ENCODE data around the gene PGBD5. TPM values are rescaled to one million over a fixed set of nuclear protein-coding genes. Genes with fewer than 3 reads are reported as not detected.

The PGBD5 gene
- total RNA-seq, 2 donors from 2014 or later = 0.52 TPM; not detected in 1

GRCh38 chr1:230271300-230272035, 154.7 kb downstream of the PGBD5 start:
- ATAC-seq (replicated peaks) = no peak
- H3K4me3 Mint-ChIP-seq = peak overlapping the region; percentile 26
- H3K4me1 Mint-ChIP-seq = peaks cover 15% of the 10 kb centered on the region
- H3K27me3 Mint-ChIP-seq = no peaks in the 10 kb centered on the region
- H3K36me3 Mint-ChIP-seq (ENCODE audit: low read depth) = peaks cover 31% of the 10 kb centered on the region
- H3K9me3 Mint-ChIP-seq = no peaks in the 10 kb centered on the region
- H3K27ac Mint-ChIP-seq = peak overlapping the region; percentile 60

GRCh38 chr1:230270559-230271281, 155.4 kb downstream of the PGBD5 start:
- H3K36me3 Mint-ChIP-seq (ENCODE audit: low read depth) = peaks cover 31% of the 10 kb centered on the region
- peak overlapping the region; percentile 60 for H3K27ac Mint-ChIP-seq
- H3K4me1 Mint-ChIP-seq = peaks cover 15% of the 10 kb centered on the region
- no peaks in the 10 kb centered on the region for H3K9me3 Mint-ChIP-seq
- H3K4me3 Mint-ChIP-seq = peak overlapping the region; percentile 26
- peak; percentile 90 for ATAC-seq (replicated peaks)
- no peaks in the 10 kb centered on the region for H3K27me3 Mint-ChIP-seq

DNA sequence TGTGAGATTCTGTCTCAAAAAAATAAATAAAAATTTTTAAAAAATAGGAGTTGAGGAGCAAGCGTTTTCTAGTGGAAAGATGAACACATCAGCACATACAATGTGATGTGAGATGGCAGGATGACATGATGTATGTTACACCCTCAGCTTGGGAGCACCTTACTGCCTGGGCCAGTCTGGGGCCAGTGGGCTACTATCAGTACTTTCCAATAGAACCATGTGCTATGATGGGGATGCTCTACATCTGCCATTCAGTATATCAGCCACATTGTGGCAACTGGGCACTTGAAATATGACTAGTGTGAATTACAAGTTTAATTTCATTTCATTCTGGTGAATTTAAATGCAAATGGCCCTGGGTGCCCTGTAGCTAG, 156.0 kb downstream of the PGBD5 start:
- peak overlapping the region; percentile 19 for H3K4me3 Mint-ChIP-seq
- no peaks in the 10 kb centered on the region for H3K9me3 Mint-ChIP-seq
- peak overlapping the region; percentile 60 for H3K27ac Mint-ChIP-seq
- H3K36me3 Mint-ChIP-seq (ENCODE audit: low read depth) = peaks cover 37% of the 10 kb centered on the region
- ATAC-seq (replicated peaks) = no peak
- H3K4me1 Mint-ChIP-seq = peaks cover 15% of the 10 kb centered on the region
- no peaks in the 10 kb centered on the region for H3K27me3 Mint-ChIP-seq

- H3K9me3 Mint-ChIP-seq = no peaks in the 10 kb centered on the region
- no peak for ATAC-seq (replicated peaks)
- H3K4me3 Mint-ChIP-seq = no peak overlapping the region
- peaks cover 13% of the 10 kb centered on the region for H3K4me1 Mint-ChIP-seq
- no peak overlapping the region for H3K27ac Mint-ChIP-seq
- no peaks in the 10 kb centered on the region for H3K27me3 Mint-ChIP-seq
- H3K36me3 Mint-ChIP-seq (ENCODE audit: low read depth) = peaks cover 46% of the 10 kb centered on the region
Observed at GRCh38 chr1:230268371-230269170, 157.6 kb downstream of the PGBD5 start.

DNA sequence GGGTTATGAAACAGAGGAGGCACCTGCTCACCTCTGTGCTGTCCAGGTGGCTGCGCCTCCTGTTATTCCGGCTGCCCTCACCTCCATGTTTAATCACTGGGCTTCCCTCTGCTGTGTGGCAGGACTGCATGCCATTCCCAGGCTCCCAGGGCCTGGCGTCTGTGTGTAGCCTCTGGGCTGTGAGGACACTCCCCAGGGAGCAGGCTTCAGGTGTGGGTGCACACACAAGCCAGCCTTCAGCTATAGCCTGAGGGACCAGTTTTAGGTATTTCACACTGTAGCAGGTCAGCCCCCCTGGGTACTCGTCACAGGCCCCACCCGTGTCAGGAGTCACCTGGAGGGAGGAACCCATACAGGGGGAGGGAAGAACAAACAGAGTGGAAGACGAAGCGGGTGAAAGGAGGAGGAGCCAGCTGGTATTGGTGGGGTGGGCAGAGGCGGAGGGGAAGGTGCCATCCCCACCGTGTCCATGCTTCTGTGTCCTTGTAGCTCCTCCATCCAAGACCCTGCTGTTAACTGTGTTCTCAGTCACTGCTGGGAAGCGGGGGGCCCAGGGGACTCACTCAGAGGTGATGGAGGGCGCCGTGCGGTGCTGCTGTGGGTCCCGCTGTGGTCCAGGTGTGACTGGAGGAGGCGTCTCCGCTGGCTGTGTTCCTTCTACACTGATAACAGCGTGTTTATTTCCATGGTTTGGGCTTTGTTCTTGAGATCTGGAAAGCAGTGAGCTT, 158.6 kb downstream of the PGBD5 start:
- ATAC-seq (replicated peaks) = no peak
- Mint-ChIP-seq H3K36me3 (ENCODE audit: low read depth) (peaks cover 56% of the 10 kb centered on the region), H3K4me1 (peaks cover 5% of the 10 kb centered on the region), H3K27me3 (no peaks in the 10 kb centered on the region), H3K9me3 (no peaks in the 10 kb centered on the region), H3K4me3 (no peak overlapping the region), H3K27ac (peak overlapping the region; percentile 61)

DNA sequence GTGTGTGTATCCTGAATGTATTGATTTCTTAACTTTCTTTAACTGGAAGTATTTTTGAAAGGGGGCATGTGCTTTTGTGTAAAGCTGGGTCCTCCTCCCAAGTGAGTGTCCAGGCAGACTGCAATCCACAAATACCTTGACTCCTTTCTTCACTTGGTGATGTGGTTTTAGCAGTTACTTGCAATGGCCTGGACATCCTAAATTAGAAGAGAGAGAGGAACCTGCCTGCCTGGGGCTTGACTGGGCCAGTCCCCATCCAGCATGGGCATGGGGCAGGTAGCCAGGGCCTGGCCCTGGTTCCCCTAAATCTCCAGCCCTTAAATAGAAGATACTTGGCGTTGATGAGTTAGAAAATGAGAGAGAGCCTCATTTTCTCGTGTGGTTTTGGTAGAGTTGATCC, 159.7 kb downstream of the PGBD5 start:
- Mint-ChIP-seq H3K36me3 (ENCODE audit: low read depth) (peaks cover 66% of the 10 kb centered on the region), H3K9me3 (no peaks in the 10 kb centered on the region), H3K4me3 (no peak overlapping the region), H3K27me3 (no peaks in the 10 kb centered on the region), H3K27ac (peak overlapping the region; percentile 61), H3K4me1 (peaks cover 5% of the 10 kb centered on the region)
- no peak for ATAC-seq (replicated peaks)

- no peaks in the 10 kb centered on the region for H3K27me3 Mint-ChIP-seq
- H3K4me3 Mint-ChIP-seq = no peak overlapping the region
- no peak for ATAC-seq (replicated peaks)
- H3K36me3 Mint-ChIP-seq (ENCODE audit: low read depth) = peaks cover 61% of the 10 kb centered on the region
- H3K9me3 Mint-ChIP-seq = no peaks in the 10 kb centered on the region
- no peaks in the 10 kb centered on the region for H3K4me1 Mint-ChIP-seq
- H3K27ac Mint-ChIP-seq = no peak overlapping the region
Observed at GRCh38 chr1:230265200-230266115, 160.7 kb downstream of the PGBD5 start.

Other genes starting within 250 kb of the PGBD5 start
- 10 to 100 TPM; 11.6 to 28.9 TPM for gene COG2, start 216.1 kb upstream of the PGBD5 start, total RNA-seq